SK-N-MC (cell line): ENCODE measurements around the gene FILIP1L.

Source experiments
- DNase-seq: peaks from one replicate; pipeline ENCODE4 v3.0.0-alpha.2; 2011; ENCODE audit warnings: low read depth, low spot score
- H3K27ac ChIP-seq: fragments of 200-600 bp; sonication (generic); 2 replicates; pipeline ENCODE4 v1.5.1; 2016; ENCODE audit warnings: mixed run types
- H3K36me3 ChIP-seq: fragments of 200-600 bp; sonication (generic); 2 replicates; pipeline ENCODE4 v1.6.1; 2017; ENCODE audit warnings: antibody characterized with exemption, low read length, mixed read lengths; ENCODE audit not compliant: insufficient read depth
- H3K4me3 ChIP-seq: fragments of 200-600 bp; sonication (generic); 2 replicates; pipeline ENCODE4 v1.5.1; 2016
- H3K9ac ChIP-seq: fragments of 200-600 bp; sonication (generic); 2 replicates; pipeline ENCODE4 v1.8.0; 2017; ENCODE audit warnings: mixed run types, mixed read lengths; ENCODE audit not compliant: insufficient read length
- H3K9me3 ChIP-seq: fragments of 200-600 bp; sonication (generic); 2 replicates; pipeline ENCODE4 v1.6.1; 2017; ENCODE audit warnings: low read depth, mild to moderate bottlenecking, antibody characterized with exemption, low read length, moderate library complexity, mixed read lengths
- EZH2 ChIP-seq: fragments of 200-600 bp; sonication (generic); IDR thresholded peaks from one replicate; pipeline ENCODE4 v1.6.1; 2017; ENCODE audit warnings: antibody characterized with exemption
- FOXP2 ChIP-seq: optimal IDR thresholded peaks from 2 replicates; pipeline ENCODE3; 2011; ENCODE audit warnings: mild to moderate bottlenecking, moderate library complexity; ENCODE audit not compliant: insufficient read depth; ENCODE audit errors: extremely low read length, control extremely low read depth
- POLR2AphosphoS5 ChIP-seq: IDR thresholded peaks from 2 replicates; pipeline ENCODE4 v1.6.1; 2012; ENCODE audit warnings: mild to moderate bottlenecking, low read depth, low read length, borderline replicate concordance

The FILIP1L gene

GRCh38 chr3:99940350-99940749 lies 174.0 kb downstream of the FILIP1L start:
- no peak for TF ChIP-seq POLR2AphosphoS5
- TF ChIP-seq EZH2: no peak
- no peak for TF ChIP-seq FOXP2
- no peak overlapping the region for H3K27ac ChIP-seq
- H3K9ac ChIP-seq: no peak overlapping the region
- DNase-seq: no peak
- no peak overlapping the region for H3K4me3 ChIP-seq
- no peaks in the 10 kb centered on the region for H3K36me3 ChIP-seq
- H3K9me3 ChIP-seq: no peaks in the 10 kb centered on the region

- no peak overlapping the region for H3K4me3 ChIP-seq
- no peak overlapping the region for H3K27ac ChIP-seq
- no peak overlapping the region for H3K9ac ChIP-seq
- no peak for DNase-seq
- H3K9me3 ChIP-seq: no peaks in the 10 kb centered on the region
- TF ChIP-seq POLR2AphosphoS5: no peak
- no peak for TF ChIP-seq FOXP2
- no peak for TF ChIP-seq EZH2
- no peaks in the 10 kb centered on the region for H3K36me3 ChIP-seq
Measured at GRCh38 chr3:99939876-99940275, 174.4 kb downstream of the FILIP1L start.

- Histone ChIP-seq H3K36me3 (no peaks in the 10 kb centered on the region), H3K9ac (no peak overlapping the region), H3K9me3 (no peaks in the 10 kb centered on the region), H3K27ac (no peak overlapping the region), H3K4me3 (no peak overlapping the region)
- no peak for TF ChIP-seq FOXP2
- no peak for TF ChIP-seq POLR2AphosphoS5
- no peak for TF ChIP-seq EZH2
- DNase-seq: no peak
Measured at GRCh38 chr3:99938270-99938911, 175.9 kb downstream of the FILIP1L start.

- no peak for DNase-seq
Measured at GRCh38 chr3:99934975-99935797, 179.1 kb downstream of the FILIP1L start.

GRCh38 chr3:99933971-99934750 lies 180.1 kb downstream of the FILIP1L start:
- Histone ChIP-seq H3K9me3 (no peaks in the 10 kb centered on the region), H3K4me3 (no peak overlapping the region), H3K27ac (no peak overlapping the region), H3K9ac (no peak overlapping the region), H3K36me3 (no peaks in the 10 kb centered on the region; the same call in 1 of the 2 replicates)
- no peak for DNase-seq
- TF ChIP-seq FOXP2 (no peak), POLR2AphosphoS5 (no peak), EZH2 (no peak)

More at GRCh38 chr3:99934975-99935797, 179.1 kb downstream of the FILIP1L start:
- Histone ChIP-seq H3K9ac (no peak overlapping the region), H3K27ac (no peak overlapping the region), H3K36me3 (no peaks in the 10 kb centered on the region; the same call in 1 of the 2 replicates), H3K4me3 (no peak overlapping the region), H3K9me3 (no peaks in the 10 kb centered on the region)
- TF ChIP-seq FOXP2 (no peak), POLR2AphosphoS5 (no peak), EZH2 (no peak)

GRCh38 chr3:99931059-99931458 lies 183.2 kb downstream of the FILIP1L start:
- no peak overlapping the region for H3K27ac ChIP-seq
- no peaks in the 10 kb centered on the region for H3K9me3 ChIP-seq
- no peak overlapping the region for H3K4me3 ChIP-seq
- H3K9ac ChIP-seq: no peak overlapping the region
- DNase-seq: no peak
- H3K36me3 ChIP-seq: no peaks in the 10 kb centered on the region; the same call in 1 of the 2 replicates
- no peak for TF ChIP-seq EZH2
- no peak for TF ChIP-seq FOXP2
- no peak for TF ChIP-seq POLR2AphosphoS5

GRCh38 chr3:99929745-99930139 lies 184.6 kb downstream of the FILIP1L start:
- DNase-seq: no peak
- TF ChIP-seq POLR2AphosphoS5: no peak
- Histone ChIP-seq H3K36me3 (no peaks in the 10 kb centered on the region; the same call in 1 of the 2 replicates), H3K9me3 (no peaks in the 10 kb centered on the region), H3K27ac (no peak overlapping the region), H3K9ac (no peak overlapping the region), H3K4me3 (no peak overlapping the region)

GRCh38 chr3:99928771-99929744 lies 185.2 kb downstream of the FILIP1L start:
- H3K27ac ChIP-seq: no peak overlapping the region
- H3K36me3 ChIP-seq: no peaks in the 10 kb centered on the region; the same call in 1 of the 2 replicates
- H3K4me3 ChIP-seq: no peak overlapping the region
- no peak for TF ChIP-seq FOXP2
- TF ChIP-seq POLR2AphosphoS5: no peak
- no peak for TF ChIP-seq EZH2
- H3K9me3 ChIP-seq: no peaks in the 10 kb centered on the region
- no peak for DNase-seq
- no peak overlapping the region for H3K9ac ChIP-seq
